Right lobe of liver (tissue), 6 donors: ENCODE results near the gene JAKMIP1. TPM values are rescaled to one million over a fixed set of nuclear protein-coding genes. Genes with fewer than 3 reads are reported as not detected.

Source experiments
- ATAC-seq, 4 donors: fragments of 200-7000 bp; cut with Tn5 transposase; one replicate each; pipeline ENCODE4 v1.9.1; 2020; ENCODE audit warnings: mild to moderate bottlenecking in 4 of 4, moderate library complexity in 4 of 4
- DNase-seq, 3 donors: peaks; one replicate each; pipeline ENCODE4 v3.0.0-alpha.2; 2020
- H3K27ac ChIP-seq, 3 donors: fragments of 200-600 bp; one replicate each; pipeline ENCODE4 v1.8.0; 2022
- H3K27me3 ChIP-seq, 2 donors: fragments of 200-600 bp; one replicate each; pipeline ENCODE4 v1.8.0; 2022
- H3K36me3 ChIP-seq, 4 donors: fragments of 200-600 bp; sonication (generic) in 1 of 4; one replicate each; pipeline versions ENCODE4 v1.5.1 to v1.8.0; 2017 to 2022; ENCODE audit warnings: control low read depth in 1 of 4
- H3K4me1 ChIP-seq, 4 donors: fragments of 200-600 bp; sonication (generic) in 1 of 4; one replicate each; pipeline versions ENCODE4 v1.5.1 to v1.8.0; 2017 to 2022; ENCODE audit warnings: control low read depth in 1 of 4
- H3K4me3 ChIP-seq, 3 donors: fragments of 200-600 bp; one replicate each; pipeline ENCODE4 v1.8.0; 2022
- H3K9me3 ChIP-seq, 4 donors: fragments of 200-600 bp; sonication (generic) in 1 of 4; one replicate each; pipeline versions ENCODE4 v1.5.1 to v1.8.0; 2017 to 2022; ENCODE audit warnings: control low read depth in 1 of 4
- CTCF ChIP-seq, 4 donors: fragments of 200-600 bp in 3 of 4; fragments of 450-650 bp in 1 of 4; IDR thresholded peaks; one replicate each; pipeline versions ENCODE4 v1.5.1 to v1.8.0; 2016 to 2022; ENCODE audit warnings: antibody characterized with exemption in 4 of 4, mild to moderate bottlenecking in 2 of 4
- POLR2A ChIP-seq: fragments of 450-650 bp; IDR thresholded peaks from one replicate; pipeline ENCODE4 v1.6.1; 2017; ENCODE audit warnings: antibody characterized with exemption, mild to moderate bottlenecking
- WGBS: methylation state at CpG from one replicate; pipeline ENCODE4 v1.1.6; 2018; ENCODE audit warnings: low coverage, low lambda C conversion rate; ENCODE audit not compliant: insufficient coverage; ENCODE audit errors: missing lambda C conversion rate; 5-methylcytosine and 5-hydroxymethylcytosine counted together
- intact Hi-C, 2 donors: fragments of 100-400 bp; cut with DNase I; formaldehyde crosslinking; loops; one replicate each; pipeline versions ENCODE4 v1.11.2 to v1.14.1; 2022
- total RNA-seq, 6 experiments: library from RNA; depleted of rRNA in 2 of 6; stranded (reverse); fragments of >200 nt in 2 of 6; fragmentation: NEBNext Ultra II Directional in 3 of 6; extraction: Animal tissue kit (Norgen Biotek cat#: 25700) in 3 of 6; gene quantifications; one replicate each; pipeline versions ENCODE4 v1.1.0 to v1.2.4, GENCODE V29; 2016 to 2023
- donor health status: DM: no; HTN: yes; CAD: no.
- donor health status: DM: no; HTN: no; CAD: no.
- donor health status: DM: no; HTN: no; CAD: no.
- donor health status: DM: no; HTN: yes; CAD: no.
- donor health status: DM: no; HTN: yes; CAD: no.

Gene JAKMIP1
- total RNA-seq, 6 experiments from 2014 or later, result 0.12 TPM; not detected in 5

GRCh38 chr4:6011271-6011671 lies 189.1 kb downstream of the JAKMIP1 start:
- no peaks in the 10 kb centered on the region for H3K9me3 ChIP-seq
- no peak overlapping the region for H3K27ac ChIP-seq
- no peak for TF ChIP-seq POLR2A
- TF ChIP-seq CTCF (IDR thresholded peaks at IDR 0.05), result no peak
- DNase-seq (peak in 1 of 3 donors; percentile 36), ATAC-seq (no peak)
- H3K4me1 ChIP-seq, result no peaks in the 10 kb centered on the region
- WGBS, result 63% methylated on average over 9 of the region's 12 CpGs
- H3K27me3 ChIP-seq, result no peaks in the 10 kb centered on the region
- intact Hi-C loops, result no loop called here
- H3K4me3 ChIP-seq, result no peak overlapping the region
- H3K36me3 ChIP-seq, result no peaks in the 10 kb centered on the region

- Histone ChIP-seq H3K4me3 (no peak overlapping the region), H3K27me3 (no peaks in the 10 kb centered on the region), H3K4me1 (no peaks in the 10 kb centered on the region), H3K9me3 (no peaks in the 10 kb centered on the region), H3K27ac (no peak overlapping the region), H3K36me3 (no peaks in the 10 kb centered on the region)
- no peak for DNase-seq
- intact Hi-C loops, result no loop called here
- TF ChIP-seq POLR2A, result no peak
- TF ChIP-seq CTCF (IDR thresholded peaks at IDR 0.05), result no peak
- WGBS, result 45% methylated on average over 2 of the region's 3 CpGs
- no peak for ATAC-seq
Observed at GRCh38 chr4:6010789-6011188, 189.6 kb downstream of the JAKMIP1 start.

GRCh38 chr4:6009452-6009851 lies 190.9 kb downstream of the JAKMIP1 start:
- DNase-seq (no peak), ATAC-seq (no peak)
- no peak overlapping the region for H3K27ac ChIP-seq
- TF ChIP-seq CTCF (IDR thresholded peaks at IDR 0.05) (no peak), POLR2A (no peak)
- intact Hi-C loops, result no loop called here
- no peak overlapping the region for H3K4me3 ChIP-seq
- WGBS, result 26% methylated on average over 8 of the region's 8 CpGs
- H3K9me3 ChIP-seq, result no peaks in the 10 kb centered on the region
- H3K27me3 ChIP-seq, result no peaks in the 10 kb centered on the region
- H3K4me1 ChIP-seq, result no peaks in the 10 kb centered on the region
- H3K36me3 ChIP-seq, result no peaks in the 10 kb centered on the region

GRCh38 chr4:6008766-6009385 lies 191.5 kb downstream of the JAKMIP1 start:
- Histone ChIP-seq H3K4me1 (no peaks in the 10 kb centered on the region), H3K9me3 (no peaks in the 10 kb centered on the region), H3K27me3 (no peaks in the 10 kb centered on the region), H3K36me3 (no peaks in the 10 kb centered on the region), H3K4me3 (no peak overlapping the region), H3K27ac (no peak overlapping the region)
- DNase-seq (peak in 1 of 3 donors; percentile 20), ATAC-seq (no peak)
- intact Hi-C loops, result no loop called here
- no peak for TF ChIP-seq CTCF (IDR thresholded peaks at IDR 0.05)
- TF ChIP-seq POLR2A, result no peak
- 53% methylated on average over 10 of the region's 19 CpGs for WGBS
